ENCODE results near the gene KRT27.

- TF ChIP-seq, protein P1, sequence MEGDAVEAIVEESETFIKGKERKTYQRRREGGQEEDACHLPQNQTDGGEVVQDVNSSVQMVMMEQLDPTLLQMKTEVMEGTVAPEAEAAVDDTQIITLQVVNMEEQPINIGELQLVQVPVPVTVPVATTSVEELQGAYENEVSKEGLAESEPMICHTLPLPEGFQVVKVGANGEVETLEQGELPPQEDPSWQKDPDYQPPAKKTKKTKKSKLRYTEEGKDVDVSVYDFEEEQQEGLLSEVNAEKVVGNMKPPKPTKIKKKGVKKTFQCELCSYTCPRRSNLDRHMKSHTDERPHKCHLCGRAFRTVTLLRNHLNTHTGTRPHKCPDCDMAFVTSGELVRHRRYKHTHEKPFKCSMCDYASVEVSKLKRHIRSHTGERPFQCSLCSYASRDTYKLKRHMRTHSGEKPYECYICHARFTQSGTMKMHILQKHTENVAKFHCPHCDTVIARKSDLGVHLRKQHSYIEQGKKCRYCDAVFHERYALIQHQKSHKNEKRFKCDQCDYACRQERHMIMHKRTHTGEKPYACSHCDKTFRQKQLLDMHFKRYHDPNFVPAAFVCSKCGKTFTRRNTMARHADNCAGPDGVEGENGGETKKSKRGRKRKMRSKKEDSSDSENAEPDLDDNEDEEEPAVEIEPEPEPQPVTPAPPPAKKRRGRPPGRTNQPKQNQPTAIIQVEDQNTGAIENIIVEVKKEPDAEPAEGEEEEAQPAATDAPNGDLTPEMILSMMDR (conservative IDR thresholded peaks at IDR 0.05; ENCODE audit: low read depth in 2 of 2), result no peak
- no peak for TF ChIP-seq NANOG (IDR thresholded peaks at IDR 0.05; ENCODE audit: borderline replicate concordance)
- TF ChIP-seq EZH2 (IDR thresholded peaks at IDR 0.05; ENCODE audit: low read depth, unreplicated experiment), result no peak
- TF ChIP-seq POLR2AphosphoS5 (IDR thresholded peaks at IDR 0.05; ENCODE audit: low read depth), result no peak
- TF ChIP-seq, protein P2, sequence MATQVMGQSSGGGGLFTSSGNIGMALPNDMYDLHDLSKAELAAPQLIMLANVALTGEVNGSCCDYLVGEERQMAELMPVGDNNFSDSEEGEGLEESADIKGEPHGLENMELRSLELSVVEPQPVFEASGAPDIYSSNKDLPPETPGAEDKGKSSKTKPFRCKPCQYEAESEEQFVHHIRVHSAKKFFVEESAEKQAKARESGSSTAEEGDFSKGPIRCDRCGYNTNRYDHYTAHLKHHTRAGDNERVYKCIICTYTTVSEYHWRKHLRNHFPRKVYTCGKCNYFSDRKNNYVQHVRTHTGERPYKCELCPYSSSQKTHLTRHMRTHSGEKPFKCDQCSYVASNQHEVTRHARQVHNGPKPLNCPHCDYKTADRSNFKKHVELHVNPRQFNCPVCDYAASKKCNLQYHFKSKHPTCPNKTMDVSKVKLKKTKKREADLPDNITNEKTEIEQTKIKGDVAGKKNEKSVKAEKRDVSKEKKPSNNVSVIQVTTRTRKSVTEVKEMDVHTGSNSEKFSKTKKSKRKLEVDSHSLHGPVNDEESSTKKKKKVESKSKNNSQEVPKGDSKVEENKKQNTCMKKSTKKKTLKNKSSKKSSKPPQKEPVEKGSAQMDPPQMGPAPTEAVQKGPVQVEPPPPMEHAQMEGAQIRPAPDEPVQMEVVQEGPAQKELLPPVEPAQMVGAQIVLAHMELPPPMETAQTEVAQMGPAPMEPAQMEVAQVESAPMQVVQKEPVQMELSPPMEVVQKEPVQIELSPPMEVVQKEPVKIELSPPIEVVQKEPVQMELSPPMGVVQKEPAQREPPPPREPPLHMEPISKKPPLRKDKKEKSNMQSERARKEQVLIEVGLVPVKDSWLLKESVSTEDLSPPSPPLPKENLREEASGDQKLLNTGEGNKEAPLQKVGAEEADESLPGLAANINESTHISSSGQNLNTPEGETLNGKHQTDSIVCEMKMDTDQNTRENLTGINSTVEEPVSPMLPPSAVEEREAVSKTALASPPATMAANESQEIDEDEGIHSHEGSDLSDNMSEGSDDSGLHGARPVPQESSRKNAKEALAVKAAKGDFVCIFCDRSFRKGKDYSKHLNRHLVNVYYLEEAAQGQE (IDR thresholded peaks at IDR 0.05; ENCODE audit: unreplicated experiment), result no peak
- no peak for TF ChIP-seq EZH2phosphoT487 (IDR thresholded peaks at IDR 0.05; ENCODE audit: unreplicated experiment)
- no peak for TF ChIP-seq JUNB (IDR thresholded peaks at IDR 0.05; ENCODE audit: unreplicated experiment)
- no peak for TF ChIP-seq CREB1 (CRISPR knock-in tag; IDR thresholded peaks at IDR 0.05; ENCODE audit: low read depth)
- TF ChIP-seq ZNF462 (CRISPR knock-in tag; IDR thresholded peaks at IDR 0.05), result no peak
- no peak for TF ChIP-seq STAT1 (IDR thresholded peaks at IDR 0.05; ENCODE audit: unreplicated experiment)
- TF ChIP-seq ZNF331 (CRISPR knock-in tag; IDR thresholded peaks at IDR 0.05; ENCODE audit: low read depth), result no peak
- TF ChIP-seq, protein P3, sequence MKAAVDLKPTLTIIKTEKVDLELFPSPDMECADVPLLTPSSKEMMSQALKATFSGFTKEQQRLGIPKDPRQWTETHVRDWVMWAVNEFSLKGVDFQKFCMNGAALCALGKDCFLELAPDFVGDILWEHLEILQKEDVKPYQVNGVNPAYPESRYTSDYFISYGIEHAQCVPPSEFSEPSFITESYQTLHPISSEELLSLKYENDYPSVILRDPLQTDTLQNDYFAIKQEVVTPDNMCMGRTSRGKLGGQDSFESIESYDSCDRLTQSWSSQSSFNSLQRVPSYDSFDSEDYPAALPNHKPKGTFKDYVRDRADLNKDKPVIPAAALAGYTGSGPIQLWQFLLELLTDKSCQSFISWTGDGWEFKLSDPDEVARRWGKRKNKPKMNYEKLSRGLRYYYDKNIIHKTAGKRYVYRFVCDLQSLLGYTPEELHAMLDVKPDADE (IDR thresholded peaks at IDR 0.05), result no peak
Measured at GRCh38 chr17:40778461-40778860, 3.9 kb downstream of the KRT27 start.
